ENCODE results near the gene ATIC. TPM values are rescaled to one million over a fixed set of nuclear protein-coding genes. Genes with fewer than 3 reads are reported as not detected.

Gene ATIC
- total RNA-seq, 2 donors from 2014 or later, result 23.7 to 46.6 TPM

- no peak for DNase-seq (ENCODE audit: low spot score)
- H3K27ac ChIP-seq, result no peak overlapping the region
- no peaks in the 10 kb centered on the region for H3K9me3 ChIP-seq
- no peak overlapping the region for H3K4me3 ChIP-seq
- WGBS, result 63% methylated on average over 3 of the region's 3 CpGs
- no peaks in the 10 kb centered on the region for H3K4me1 ChIP-seq (replicated peaks)
- TF ChIP-seq POLR2A (IDR thresholded peaks at IDR 0.05), result no peak
- H3K27me3 ChIP-seq (replicated peaks; ENCODE audit: insufficient read depth), result no peaks in the 10 kb centered on the region
- intact Hi-C loops (cut with DNase I), result loop anchor here (10.0 kb wide), 1 partner anchor 1473 kb away; no protein-coding TSS in a partner anchor
- no peaks in the 10 kb centered on the region for H3K36me3 ChIP-seq
These were observed 33.9 kb upstream of the ATIC start for GRCh38 chr2:215277944-215278343.

DNA sequence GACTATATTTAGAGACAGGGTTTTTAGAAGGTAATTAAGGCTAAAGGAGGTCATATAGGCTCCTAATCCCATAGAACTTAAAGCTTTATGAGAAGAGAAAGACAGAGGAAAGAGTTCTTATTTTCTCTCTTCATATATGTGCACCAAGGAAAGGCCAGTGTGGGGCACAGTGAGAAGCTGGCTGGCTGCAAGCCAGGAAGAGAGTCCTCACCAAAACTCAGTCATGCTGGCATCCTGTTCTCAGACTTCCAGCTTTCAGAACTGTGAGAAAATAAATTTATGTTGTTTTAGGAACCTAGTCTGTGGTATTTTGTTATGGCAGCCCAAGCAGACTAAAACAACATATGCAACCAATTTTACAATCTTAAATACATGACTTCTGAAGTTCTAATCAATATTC lies 31.5 kb upstream of the ATIC start:
- no peak for DNase-seq (ENCODE audit: low spot score)
- no peak for TF ChIP-seq CTCF (IDR thresholded peaks at IDR 0.05)
- TF ChIP-seq POLR2A (IDR thresholded peaks at IDR 0.05), result no peak
- TF ChIP-seq POLR2AphosphoS5 (IDR thresholded peaks at IDR 0.05), result no peak

DNA sequence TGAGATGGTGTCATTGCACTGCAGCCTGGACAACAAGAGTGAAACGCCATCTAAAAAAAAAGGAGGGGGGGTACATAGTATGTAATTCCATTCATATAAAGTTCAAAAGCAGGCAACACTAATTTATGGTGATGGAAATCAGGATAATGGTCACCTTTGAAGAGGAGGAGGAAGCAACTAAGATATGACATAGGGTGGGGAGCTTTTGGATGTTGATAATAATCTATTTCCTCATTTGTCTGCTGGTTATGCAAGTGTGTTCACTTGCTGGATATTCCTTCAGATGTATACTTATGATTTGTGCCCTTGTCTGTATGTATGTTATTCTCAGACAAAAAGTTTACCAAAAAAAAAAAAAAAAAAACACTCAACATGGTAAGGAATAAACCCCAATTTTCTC lies 28.6 kb upstream of the ATIC start:
- Histone ChIP-seq H3K36me3 (no peaks in the 10 kb centered on the region), H3K4me3 (no peak overlapping the region), H3K9me3 (no peaks in the 10 kb centered on the region), H3K4me1 (replicated peaks) (no peaks in the 10 kb centered on the region), H3K27ac (no peak overlapping the region), H3K27me3 (replicated peaks; ENCODE audit: insufficient read depth) (no peaks in the 10 kb centered on the region)
- WGBS, result 67% methylated on average over 1 of the region's 1 CpG
- TF ChIP-seq POLR2AphosphoS5 (IDR thresholded peaks at IDR 0.05) (no peak), POLR2A (IDR thresholded peaks at IDR 0.05) (no peak), CTCF (IDR thresholded peaks at IDR 0.05) (no peak)
- DNase-seq (ENCODE audit: low spot score), result no peak
- intact Hi-C loops (cut with DNase I), result no loop called here

More for the DNA sequence above, 31.5 kb upstream of the ATIC start:
- intact Hi-C loops (cut with DNase I), result no loop called here
- Histone ChIP-seq H3K27ac (no peak overlapping the region), H3K9me3 (no peaks in the 10 kb centered on the region), H3K4me1 (replicated peaks) (no peaks in the 10 kb centered on the region), H3K27me3 (replicated peaks; ENCODE audit: insufficient read depth) (no peaks in the 10 kb centered on the region), H3K4me3 (no peak overlapping the region), H3K36me3 (no peaks in the 10 kb centered on the region)

DNA sequence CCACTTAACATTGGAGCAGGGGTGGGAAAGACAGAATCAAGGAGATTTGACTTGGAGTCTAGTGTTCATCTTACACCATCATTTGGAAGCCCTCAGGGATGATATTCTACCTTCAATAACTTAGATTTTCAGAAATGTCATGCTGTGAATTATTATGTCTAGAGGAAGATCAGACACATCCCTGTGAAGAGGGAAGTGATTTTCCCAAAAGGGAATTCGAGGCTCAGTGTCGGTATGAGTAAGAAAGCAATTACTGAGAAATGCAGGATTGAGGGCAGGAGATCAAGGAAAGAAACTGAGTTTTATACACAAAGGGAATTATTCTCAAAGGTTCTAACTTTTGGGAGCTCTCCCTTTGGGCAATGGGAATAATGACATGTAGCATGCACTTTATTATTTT lies 25.6 kb upstream of the ATIC start:
- Histone ChIP-seq H3K36me3 (no peaks in the 10 kb centered on the region), H3K27me3 (replicated peaks; ENCODE audit: insufficient read depth) (no peaks in the 10 kb centered on the region), H3K4me3 (no peak overlapping the region), H3K9me3 (no peaks in the 10 kb centered on the region), H3K4me1 (replicated peaks) (no peaks in the 10 kb centered on the region), H3K27ac (no peak overlapping the region)
- TF ChIP-seq POLR2AphosphoS5 (IDR thresholded peaks at IDR 0.05), result no peak
- TF ChIP-seq POLR2A (IDR thresholded peaks at IDR 0.05), result no peak
- TF ChIP-seq CTCF (IDR thresholded peaks at IDR 0.05), result no peak
- intact Hi-C loops (cut with DNase I), result no loop called here
- DNase-seq (ENCODE audit: low spot score), result no peak
- WGBS, result 94% methylated on average over 2 of the region's 2 CpGs

DNA sequence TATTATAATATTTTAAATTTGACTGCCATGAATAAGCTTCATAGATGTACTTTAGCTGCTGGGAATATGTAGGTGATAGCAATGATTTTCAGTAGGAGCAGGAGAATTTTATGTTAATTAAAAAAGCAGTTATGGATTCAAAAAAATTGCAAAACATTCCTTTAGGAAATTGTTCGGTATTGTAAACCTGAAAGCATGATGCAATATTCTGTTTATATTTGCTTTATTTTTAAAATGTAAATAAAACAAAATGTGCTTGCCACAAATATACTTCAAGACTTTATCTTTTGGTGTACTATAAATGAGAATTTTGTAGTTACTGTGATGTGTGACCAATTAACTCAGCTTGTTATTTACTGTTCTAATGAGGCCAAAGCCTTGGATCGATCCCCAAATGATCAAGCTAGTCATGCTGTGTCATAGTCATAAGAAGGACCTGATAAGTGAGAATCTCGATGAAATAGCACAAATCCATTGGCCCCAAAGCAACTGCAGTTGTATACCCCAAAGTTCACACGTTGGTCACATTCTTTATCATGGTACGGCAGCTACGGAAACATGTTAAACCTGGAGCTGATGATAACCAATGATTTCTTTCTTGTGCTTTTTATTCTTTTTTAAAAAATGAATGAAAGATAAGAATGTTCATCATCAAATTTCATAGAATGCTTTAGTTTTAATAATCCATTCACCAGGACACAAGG lies 23.6 kb upstream of the ATIC start:
- H3K27me3 ChIP-seq (replicated peaks; ENCODE audit: insufficient read depth), result no peaks in the 10 kb centered on the region
- TF ChIP-seq CTCF (IDR thresholded peaks at IDR 0.05), result no peak
- TF ChIP-seq POLR2A (IDR thresholded peaks at IDR 0.05), result no peak
- TF ChIP-seq POLR2AphosphoS5 (IDR thresholded peaks at IDR 0.05), result no peak
- no peak for DNase-seq (ENCODE audit: low spot score)
- WGBS, result 86% methylated on average over 6 of the region's 6 CpGs
- no peaks in the 10 kb centered on the region for H3K36me3 ChIP-seq
- intact Hi-C loops (cut with DNase I), result no loop called here
- no peaks in the 10 kb centered on the region for H3K9me3 ChIP-seq
- no peak overlapping the region for H3K4me3 ChIP-seq
- H3K4me1 ChIP-seq (replicated peaks), result no peaks in the 10 kb centered on the region
- no peak overlapping the region for H3K27ac ChIP-seq
